Adipocyte (in vitro differentiated cells): Measurements from ENCODE around the gene PRCP.

Source experiments
- DNase-seq: peaks from one replicate; pipeline ENCODE4 v3.0.0-alpha.2; 2015; ENCODE audit warnings: low read depth
- H3K27me3 ChIP-seq: replicated peaks from 2 replicates; pipeline ENCODE4 v1.7.0; 2013; ENCODE audit warnings: mild to moderate bottlenecking, low read length, moderate library complexity; ENCODE audit not compliant: control insufficient read depth, insufficient read depth
- H3K36me3 ChIP-seq: 2 replicates; pipeline ENCODE4 v1.7.0; 2013; ENCODE audit warnings: low read length, mild to moderate bottlenecking, moderate library complexity; ENCODE audit not compliant: control insufficient read depth, insufficient read depth, severe bottlenecking
- H3K4me1 ChIP-seq: 2 replicates; pipeline ENCODE4 v1.7.0; 2013; ENCODE audit warnings: mild to moderate bottlenecking, low read length, moderate library complexity; ENCODE audit not compliant: control insufficient read depth, insufficient read depth
- H3K4me3 ChIP-seq: 2 replicates; pipeline ENCODE4 v1.7.0; 2013; ENCODE audit warnings: mild to moderate bottlenecking, low read length, moderate library complexity
- H3K9ac ChIP-seq: 2 replicates; pipeline ENCODE4 v1.7.0; 2013; ENCODE audit warnings: mild to moderate bottlenecking, low read length, moderate library complexity
- H3K9me3 ChIP-seq: 2 replicates; pipeline ENCODE4 v1.7.0; 2013; ENCODE audit warnings: mild to moderate bottlenecking, low read length, moderate library complexity; ENCODE audit not compliant: control insufficient read depth

PRCP gene

DNA sequence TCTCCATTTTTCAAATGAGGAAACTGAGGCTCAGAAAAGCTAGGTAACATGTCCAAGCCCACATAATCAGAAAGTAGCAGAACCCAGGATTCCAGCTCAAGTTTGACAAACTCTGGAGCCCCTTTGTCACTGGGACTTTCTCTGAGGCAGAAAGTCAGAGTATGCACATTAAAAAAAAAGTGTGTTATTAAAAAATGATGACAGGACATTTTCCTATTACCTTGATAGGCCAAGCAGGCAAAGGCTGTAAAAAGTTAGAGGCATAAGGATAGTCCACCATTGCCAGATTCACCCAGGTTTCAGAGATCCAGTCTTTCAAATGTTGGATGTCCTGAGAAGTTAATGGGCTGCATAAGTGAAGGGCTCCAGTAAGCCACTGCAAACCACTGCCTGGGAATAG lies 51.4 kb downstream of the PRCP start:
- no peak overlapping the region for H3K4me3 ChIP-seq
- H3K9ac ChIP-seq: no peak overlapping the region
- H3K4me1 ChIP-seq: no peaks in the 10 kb centered on the region
- DNase-seq: no peak
- H3K27me3 ChIP-seq: no peaks in the 10 kb centered on the region
- no peaks in the 10 kb centered on the region for H3K9me3 ChIP-seq
- peaks cover 12% of the 10 kb centered on the region for H3K36me3 ChIP-seq

GRCh38 chr11:82845356-82846353 lies 54.6 kb downstream of the PRCP start:
- H3K9me3 ChIP-seq: no peaks in the 10 kb centered on the region
- H3K4me3 ChIP-seq: no peak overlapping the region
- H3K9ac ChIP-seq: no peak overlapping the region
- no peak for DNase-seq
- H3K27me3 ChIP-seq: no peaks in the 10 kb centered on the region
- H3K36me3 ChIP-seq: peaks cover 12% of the 10 kb centered on the region
- H3K4me1 ChIP-seq: no peaks in the 10 kb centered on the region

- DNase-seq: no peak
- no peaks in the 10 kb centered on the region for H3K4me1 ChIP-seq
- no peak overlapping the region for H3K4me3 ChIP-seq
- H3K36me3 ChIP-seq: peaks cover 4% of the 10 kb centered on the region
- H3K9ac ChIP-seq: no peak overlapping the region
- no peaks in the 10 kb centered on the region for H3K9me3 ChIP-seq
- H3K27me3 ChIP-seq: no peaks in the 10 kb centered on the region
These were observed 57.0 kb downstream of the PRCP start for GRCh38 chr11:82843057-82843795.

GRCh38 chr11:82842019-82842418 lies 58.2 kb downstream of the PRCP start:
- H3K9ac ChIP-seq: no peak overlapping the region
- no peaks in the 10 kb centered on the region for H3K9me3 ChIP-seq
- no peak overlapping the region for H3K4me3 ChIP-seq
- H3K36me3 ChIP-seq: peaks cover 15% of the 10 kb centered on the region
- no peaks in the 10 kb centered on the region for H3K27me3 ChIP-seq
- no peak for DNase-seq
- no peaks in the 10 kb centered on the region for H3K4me1 ChIP-seq

- no peaks in the 10 kb centered on the region for H3K9me3 ChIP-seq
- H3K36me3 ChIP-seq: peaks cover 23% of the 10 kb centered on the region
- no peak overlapping the region for H3K4me3 ChIP-seq
- H3K4me1 ChIP-seq: no peaks in the 10 kb centered on the region
- H3K27me3 ChIP-seq: no peaks in the 10 kb centered on the region
- no peak for DNase-seq
- no peak overlapping the region for H3K9ac ChIP-seq
These were observed 62.6 kb downstream of the PRCP start for GRCh38 chr11:82837650-82838049.

DNA sequence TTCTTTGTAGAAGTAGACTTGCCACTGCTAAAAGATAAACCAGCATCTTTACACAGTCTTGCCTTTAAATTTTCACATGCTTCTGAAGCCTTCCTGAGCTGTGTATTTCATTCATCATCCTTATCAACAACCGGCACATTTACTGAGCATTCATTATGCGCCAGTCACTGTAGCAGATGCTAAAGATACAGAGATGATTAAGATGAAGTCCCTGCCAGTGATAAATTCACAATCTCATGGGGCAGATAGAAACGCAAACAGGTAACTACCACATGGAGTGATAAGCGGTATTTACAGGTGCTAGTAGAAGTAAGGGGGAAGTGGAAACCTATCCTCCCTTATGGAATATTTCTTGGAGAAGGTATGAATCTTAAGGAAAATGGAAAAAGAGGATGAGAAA lies 67.2 kb downstream of the PRCP start:
- Histone ChIP-seq H3K9me3 (no peaks in the 10 kb centered on the region), H3K4me1 (no peaks in the 10 kb centered on the region), H3K36me3 (peaks cover 17% of the 10 kb centered on the region), H3K4me3 (no peak overlapping the region), H3K27me3 (no peaks in the 10 kb centered on the region), H3K9ac (no peak overlapping the region)
- no peak for DNase-seq

DNA sequence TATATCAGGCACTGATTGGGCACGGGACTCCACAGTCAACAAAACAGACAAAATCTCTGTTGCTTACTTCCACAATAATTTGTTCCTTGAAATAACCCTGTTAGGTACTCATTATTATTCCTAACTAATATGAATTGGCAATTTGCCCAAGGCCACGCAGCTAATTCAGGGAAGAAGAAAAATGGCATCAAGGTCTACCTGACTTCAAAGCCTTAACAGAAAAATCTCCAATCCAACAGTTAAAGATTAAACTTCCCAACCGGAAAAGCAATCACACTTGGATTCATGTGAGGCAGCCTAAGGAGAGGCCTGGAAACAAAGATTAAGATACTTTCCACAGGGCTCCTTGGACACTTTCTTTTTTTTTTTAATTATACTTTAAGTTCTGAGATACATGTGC lies 68.9 kb downstream of the PRCP start:
- no peaks in the 10 kb centered on the region for H3K9me3 ChIP-seq
- no peak overlapping the region for H3K4me3 ChIP-seq
- peaks cover 1% of the 10 kb centered on the region for H3K36me3 ChIP-seq
- no peak for DNase-seq
- no peak overlapping the region for H3K9ac ChIP-seq
- no peaks in the 10 kb centered on the region for H3K4me1 ChIP-seq
- H3K27me3 ChIP-seq: no peaks in the 10 kb centered on the region

- DNase-seq: no peak
- H3K36me3 ChIP-seq: no peaks in the 10 kb centered on the region
- H3K9ac ChIP-seq: no peak overlapping the region
- H3K4me1 ChIP-seq: no peaks in the 10 kb centered on the region
- H3K27me3 ChIP-seq: no peaks in the 10 kb centered on the region
- no peak overlapping the region for H3K4me3 ChIP-seq
- no peaks in the 10 kb centered on the region for H3K9me3 ChIP-seq
These were observed 69.5 kb downstream of the PRCP start for GRCh38 chr11:82830746-82831145.

GRCh38 chr11:82829101-82829500 lies 71.1 kb downstream of the PRCP start:
- H3K36me3 ChIP-seq: peaks cover 6% of the 10 kb centered on the region
- H3K9ac ChIP-seq: no peak overlapping the region
- H3K27me3 ChIP-seq: no peaks in the 10 kb centered on the region
- no peaks in the 10 kb centered on the region for H3K4me1 ChIP-seq
- no peaks in the 10 kb centered on the region for H3K9me3 ChIP-seq
- DNase-seq: no peak
- H3K4me3 ChIP-seq: no peak overlapping the region

DNA sequence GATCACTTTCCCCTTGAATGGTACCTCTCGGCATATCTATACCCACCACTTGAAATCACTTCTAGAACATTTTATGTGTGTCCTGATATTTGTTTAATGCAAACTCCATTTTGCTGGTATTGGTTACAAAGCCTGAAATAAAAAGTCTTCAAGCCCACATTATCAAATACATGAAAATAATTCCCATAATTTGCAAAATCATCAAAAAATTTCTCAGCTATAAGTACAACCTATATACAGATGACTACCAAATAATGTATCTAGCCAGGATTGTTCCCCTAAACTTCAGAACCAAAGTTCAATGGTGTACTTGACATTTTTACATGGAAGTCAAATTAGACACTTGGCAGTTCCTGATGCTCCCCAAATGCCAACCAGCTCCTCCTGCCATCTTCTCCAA lies 71.8 kb downstream of the PRCP start:
- DNase-seq: no peak
- H3K9me3 ChIP-seq: no peaks in the 10 kb centered on the region
- H3K4me1 ChIP-seq: no peaks in the 10 kb centered on the region
- H3K36me3 ChIP-seq: peaks cover 6% of the 10 kb centered on the region
- H3K9ac ChIP-seq: no peak overlapping the region
- no peaks in the 10 kb centered on the region for H3K27me3 ChIP-seq
- H3K4me3 ChIP-seq: no peak overlapping the region

DNA sequence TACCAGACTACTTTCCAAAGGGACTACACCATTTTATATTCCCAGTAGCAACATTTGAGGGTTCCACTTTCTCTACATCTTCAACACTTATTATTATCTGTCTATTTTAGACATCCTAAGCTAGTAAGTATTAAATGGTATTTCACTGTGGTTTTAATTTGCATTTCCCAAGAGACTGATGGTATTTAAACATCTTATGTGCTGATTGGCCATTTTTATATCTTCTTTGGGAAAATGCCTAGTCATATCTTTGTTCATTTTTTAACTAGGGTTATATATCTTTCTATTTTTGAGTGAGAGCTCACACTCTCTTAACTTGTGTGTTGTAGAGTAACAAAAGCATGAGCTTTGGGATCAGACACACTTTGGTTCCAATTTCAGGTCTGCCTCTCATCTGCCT lies 73.7 kb downstream of the PRCP start:
- Histone ChIP-seq H3K9me3 (no peaks in the 10 kb centered on the region), H3K4me3 (no peak overlapping the region), H3K9ac (no peak overlapping the region), H3K27me3 (no peaks in the 10 kb centered on the region), H3K36me3 (peaks cover 6% of the 10 kb centered on the region), H3K4me1 (no peaks in the 10 kb centered on the region)
- no peak for DNase-seq
